ENCODE data around the gene DUSP14. TPM values are rescaled to one million over a fixed set of nuclear protein-coding genes. Genes with fewer than 3 reads are reported as not detected.
"Not testable (repeated sequence)": the region's sequence is repeated elsewhere in the genome, so short reads cannot be mapped to it uniquely, and the experiment has no call there.

DUSP14 gene
- polyA plus RNA-seq, 1 donor from 2014 or later, result 8.5 TPM

- Mint-ChIP-seq H3K4me3 (peak overlapping the region in 1 of 4 donors; percentile 46), H3K9me3 (no peaks in the 10 kb centered on the region), H3K36me3 (peaks cover 4% of the 10 kb centered on the region), H3K4me1 (peaks cover 8 to 12% (median 11%) of the 10 kb centered on the region in 3 donors), H3K27ac (peak overlapping the region in 1 of 3 donors; percentile 63), H3K27me3 (no peaks in the 10 kb centered on the region)
Observed at GRCh38 chr17:37493249-37494027, 3.7 kb downstream of the DUSP14 start.

DNA sequence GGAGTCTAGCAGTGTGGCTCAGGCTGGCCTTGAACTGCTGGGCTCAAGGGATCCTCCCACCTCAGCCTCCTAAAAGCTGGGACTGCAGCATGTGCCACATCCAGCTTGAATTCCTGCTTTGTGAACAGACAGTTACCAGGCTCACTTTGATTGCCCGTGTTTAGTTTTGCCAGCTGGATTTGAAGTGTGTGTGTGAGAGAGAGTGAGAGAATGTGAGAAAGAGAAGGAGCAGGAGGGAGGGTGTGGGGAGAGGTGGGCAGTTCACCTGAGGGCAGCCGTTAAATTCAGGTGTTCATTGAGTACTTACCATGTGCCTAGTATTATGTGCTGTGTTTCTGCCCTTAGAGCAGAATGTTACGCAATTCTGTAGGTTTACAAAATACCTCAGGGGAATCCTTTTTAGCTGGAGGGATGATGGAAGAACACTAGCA lies 4.7 kb downstream of the DUSP14 start:
- Mint-ChIP-seq H3K36me3 (peaks cover 4% of the 10 kb centered on the region), H3K4me1 (peaks cover 8 to 9% (median 8%) of the 10 kb centered on the region in 3 donors), H3K27ac (no peak overlapping the region), H3K27me3 (no peaks in the 10 kb centered on the region), H3K4me3 (no peak overlapping the region), H3K9me3 (no peaks in the 10 kb centered on the region)

DNA sequence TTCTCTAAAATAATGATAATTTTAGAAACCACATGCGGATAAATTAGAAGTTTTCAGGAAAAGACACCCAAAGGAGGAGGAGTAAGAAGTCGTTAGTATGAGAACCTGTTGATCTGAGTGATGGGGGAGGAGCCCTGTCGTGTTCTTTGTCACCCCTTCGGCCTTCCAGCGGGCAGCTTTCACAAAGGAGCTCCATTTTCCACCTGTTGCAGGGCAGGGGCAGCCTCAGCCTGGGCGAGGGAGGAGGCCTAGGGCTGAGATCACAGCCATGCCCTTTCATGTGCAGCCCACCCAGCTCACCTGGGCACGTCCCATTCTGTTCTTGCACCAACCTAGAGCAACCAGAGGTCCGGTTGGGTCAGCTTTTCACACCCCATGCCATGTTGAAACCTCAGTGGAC lies 5.3 kb downstream of the DUSP14 start:
- peaks cover 8 to 9% (median 8%) of the 10 kb centered on the region in 3 donors for H3K4me1 Mint-ChIP-seq
- H3K36me3 Mint-ChIP-seq, result peaks cover 4% of the 10 kb centered on the region
- H3K27me3 Mint-ChIP-seq, result no peaks in the 10 kb centered on the region
- H3K9me3 Mint-ChIP-seq, result no peaks in the 10 kb centered on the region
- H3K27ac Mint-ChIP-seq, result no peak overlapping the region
- no peak overlapping the region for H3K4me3 Mint-ChIP-seq

GRCh38 chr17:37500378-37500777 lies 10.7 kb downstream of the DUSP14 start:
- Mint-ChIP-seq H3K4me1 (no peaks in the 10 kb centered on the region), H3K9me3 (no peaks in the 10 kb centered on the region), H3K27me3 (no peaks in the 10 kb centered on the region), H3K36me3 (peaks cover 2% of the 10 kb centered on the region), H3K27ac (no peak overlapping the region), H3K4me3 (no peak overlapping the region)

GRCh38 chr17:37502009-37502936 lies 12.6 kb downstream of the DUSP14 start:
- peaks cover 0 to 2% (median 0%) of the 10 kb centered on the region in 3 donors for H3K4me1 Mint-ChIP-seq
- H3K27me3 Mint-ChIP-seq, result no peaks in the 10 kb centered on the region
- H3K4me3 Mint-ChIP-seq, result no peak overlapping the region
- H3K36me3 Mint-ChIP-seq, result peaks cover 5% of the 10 kb centered on the region
- no peaks in the 10 kb centered on the region for H3K9me3 Mint-ChIP-seq
- H3K27ac Mint-ChIP-seq, result no peak overlapping the region

GRCh38 chr17:37503148-37503547 lies 13.5 kb downstream of the DUSP14 start:
- no peaks in the 10 kb centered on the region for H3K27me3 Mint-ChIP-seq
- peaks cover 0 to 2% (median 0%) of the 10 kb centered on the region in 3 donors for H3K4me1 Mint-ChIP-seq
- no peak overlapping the region for H3K4me3 Mint-ChIP-seq
- peaks cover 4% of the 10 kb centered on the region for H3K36me3 Mint-ChIP-seq
- no peaks in the 10 kb centered on the region for H3K9me3 Mint-ChIP-seq
- H3K27ac Mint-ChIP-seq, result no peak overlapping the region

DNA sequence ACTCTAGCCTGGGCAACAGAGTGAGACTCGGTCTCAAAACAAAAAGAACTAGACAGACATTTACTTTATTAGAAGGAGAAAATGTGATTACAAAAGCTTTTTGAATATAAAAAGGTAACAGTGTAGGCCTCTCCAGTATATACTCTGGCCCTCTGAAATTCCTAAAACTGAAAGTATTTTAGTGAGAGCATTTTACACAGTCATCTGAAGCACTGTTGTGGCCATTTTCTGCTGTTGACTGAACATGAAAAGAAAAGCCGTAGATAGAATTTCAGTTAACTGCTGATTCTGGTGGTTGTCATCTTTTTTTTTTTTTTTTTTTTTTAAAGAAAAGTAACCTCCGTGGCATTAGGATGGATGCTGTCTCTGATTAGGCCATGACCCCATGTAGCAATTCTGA lies 15.6 kb downstream of the DUSP14 start:
- H3K4me1 Mint-ChIP-seq, result peaks cover 0 to 2% (median 0%) of the 10 kb centered on the region in 3 donors
- no peaks in the 10 kb centered on the region for H3K27me3 Mint-ChIP-seq
- H3K9me3 Mint-ChIP-seq, result no peaks in the 10 kb centered on the region
- no peak overlapping the region for H3K4me3 Mint-ChIP-seq
- H3K27ac Mint-ChIP-seq, result no peak overlapping the region
- H3K36me3 Mint-ChIP-seq, result peaks cover 4% of the 10 kb centered on the region

GRCh38 chr17:37506678-37507077 lies 17.0 kb downstream of the DUSP14 start:
- Mint-ChIP-seq H3K4me1 (peaks cover 0 to 3% (median 0%) of the 10 kb centered on the region in 3 donors), H3K9me3 (no peaks in the 10 kb centered on the region), H3K4me3 (no peak overlapping the region), H3K36me3 (peaks cover 4% of the 10 kb centered on the region), H3K27me3 (no peaks in the 10 kb centered on the region), H3K27ac (no peak overlapping the region)

- H3K27ac Mint-ChIP-seq, result no peak overlapping the region
Observed at GRCh38 chr17:37507111-37507510, 17.4 kb downstream of the DUSP14 start.

GRCh38 chr17:37510056-37510455 lies 20.4 kb downstream of the DUSP14 start:
- H3K27ac Mint-ChIP-seq, result peak overlapping the region in 1 of 3 donors; percentile 27
- no peaks in the 10 kb centered on the region for H3K27me3 Mint-ChIP-seq
- H3K36me3 Mint-ChIP-seq, result peaks cover 4% of the 10 kb centered on the region
- no peak overlapping the region for H3K4me3 Mint-ChIP-seq
- peaks cover 0 to 3% (median 0%) of the 10 kb centered on the region in 3 donors for H3K4me1 Mint-ChIP-seq
- H3K9me3 Mint-ChIP-seq, result no peaks in the 10 kb centered on the region

More at GRCh38 chr17:37507111-37507510, 17.4 kb downstream of the DUSP14 start:
- Mint-ChIP-seq H3K4me1 (peaks cover 0 to 3% (median 0%) of the 10 kb centered on the region in 3 donors), H3K4me3 (no peak overlapping the region), H3K27me3 (no peaks in the 10 kb centered on the region), H3K36me3 (peaks cover 4% of the 10 kb centered on the region), H3K9me3 (no peaks in the 10 kb centered on the region)

GRCh38 chr17:37511642-37512041 lies 22.0 kb downstream of the DUSP14 start:
- H3K27ac Mint-ChIP-seq, H3K27me3 Mint-ChIP-seq, H3K4me1 Mint-ChIP-seq, H3K9me3 Mint-ChIP-seq, H3K36me3 Mint-ChIP-seq, H3K4me3 Mint-ChIP-seq: not testable (repeated sequence)

GRCh38 chr17:37512442-37513068 lies 22.9 kb downstream of the DUSP14 start:
- Mint-ChIP-seq H3K36me3 (no peaks in the 10 kb centered on the region), H3K27ac (peak overlapping the region in 2 of 3 donors; percentile 18 to 46), H3K4me3 (no peak overlapping the region), H3K4me1 (peaks cover 0 to 1% (median 0%) of the 10 kb centered on the region in 3 donors), H3K9me3 (no peaks in the 10 kb centered on the region), H3K27me3 (no peaks in the 10 kb centered on the region)

DNA sequence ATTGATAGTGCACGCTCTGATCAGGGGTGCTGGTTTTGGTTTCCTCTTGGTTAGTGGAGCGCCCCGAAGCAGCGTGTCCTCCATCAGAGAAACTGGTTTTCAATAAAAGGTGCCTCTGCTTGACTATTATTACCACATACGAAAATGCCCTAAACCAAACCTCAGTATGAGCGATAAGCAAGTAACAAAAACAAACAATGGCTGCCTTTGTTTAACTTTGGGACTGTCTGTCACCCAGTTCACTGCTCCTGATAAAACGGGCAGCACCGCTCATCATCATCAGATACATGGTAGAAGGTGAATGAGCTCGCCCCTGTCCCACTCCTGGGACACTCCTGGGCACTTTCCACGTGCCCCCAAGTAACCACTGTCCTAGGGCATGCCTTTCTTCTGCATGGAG lies 24.0 kb downstream of the DUSP14 start:
- H3K36me3 Mint-ChIP-seq, result no peaks in the 10 kb centered on the region
- H3K9me3 Mint-ChIP-seq, result no peaks in the 10 kb centered on the region
- H3K27ac Mint-ChIP-seq, result no peak overlapping the region
- H3K4me3 Mint-ChIP-seq, result no peak overlapping the region
- H3K4me1 Mint-ChIP-seq, result peaks cover 0 to 1% (median 0%) of the 10 kb centered on the region in 3 donors
- no peaks in the 10 kb centered on the region for H3K27me3 Mint-ChIP-seq

GRCh38 chr17:37516127-37516571 lies 26.5 kb downstream of the DUSP14 start:
- no peaks in the 10 kb centered on the region for H3K9me3 Mint-ChIP-seq
- H3K27ac Mint-ChIP-seq, result peak overlapping the region in 1 of 3 donors; percentile 27

DNA sequence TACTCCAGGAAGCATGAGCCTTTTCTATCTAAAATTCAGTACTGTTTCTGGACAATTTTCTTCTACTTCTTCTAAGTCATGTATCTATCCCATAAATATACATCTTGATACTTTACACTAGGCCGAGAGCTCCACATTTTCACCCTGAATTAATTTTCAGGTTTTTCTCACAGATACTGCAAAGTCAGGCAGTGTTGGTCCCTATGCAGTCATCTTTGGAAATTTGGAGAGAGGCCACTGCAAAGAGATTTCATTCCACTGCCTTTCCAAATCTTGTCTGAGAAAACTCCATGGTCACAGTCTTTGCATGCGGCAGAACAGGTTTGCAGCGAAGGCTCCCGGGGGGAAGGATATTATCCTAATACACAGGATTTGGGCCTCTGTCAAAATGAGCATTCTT lies 28.2 kb downstream of the DUSP14 start:
- Mint-ChIP-seq H3K27ac (no peak overlapping the region), H3K9me3 (no peaks in the 10 kb centered on the region), H3K36me3 (no peaks in the 10 kb centered on the region), H3K4me3 (no peak overlapping the region), H3K27me3 (no peaks in the 10 kb centered on the region), H3K4me1 (no peaks in the 10 kb centered on the region)

More at GRCh38 chr17:37516127-37516571, 26.5 kb downstream of the DUSP14 start:
- H3K36me3 Mint-ChIP-seq, result no peaks in the 10 kb centered on the region
- no peaks in the 10 kb centered on the region for H3K4me1 Mint-ChIP-seq
- no peaks in the 10 kb centered on the region for H3K27me3 Mint-ChIP-seq
- no peak overlapping the region for H3K4me3 Mint-ChIP-seq

All from IgD-negative memory B cell (primary cell).